GM18861 (cell line): ENCODE results near the gene GJA9.
"Not testable (repeated sequence)": the region's sequence is repeated elsewhere in the genome, so short reads cannot be mapped to it uniquely, and the experiment has no call there.

Experiments used
- ATAC-seq: cut with Tn5 transposase; IDR thresholded peaks from one replicate; pipeline ENCODE4 v1.9.1; 2021; ENCODE audit not compliant: unreplicated experiment

GJA9 gene

DNA sequence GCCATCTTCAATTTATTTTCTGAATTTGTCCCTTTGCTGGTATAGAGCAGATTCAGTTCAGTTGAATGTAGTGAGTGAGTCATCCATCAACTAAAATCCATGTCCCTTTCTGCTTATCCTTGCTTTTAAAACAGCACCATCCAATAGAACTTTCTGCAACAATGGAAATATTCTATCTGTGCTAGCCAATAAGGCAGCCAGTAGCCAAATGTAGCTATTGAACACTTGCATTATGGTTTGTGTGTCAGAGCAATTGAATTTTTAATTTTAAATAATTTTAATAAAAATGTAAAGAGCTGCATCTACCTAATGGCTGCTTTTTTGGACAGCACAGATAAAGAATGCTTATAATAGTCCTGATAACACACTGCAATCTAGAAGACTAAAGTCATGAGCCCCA lies at the start of gene GJA9:
Gene GJA9, minus strand, starts transcription at position 101 of the 400 bp plus-strand sequence. CDS start 5,489 bp downstream, outside the sequence.
- ATAC-seq, result no peak

DNA sequence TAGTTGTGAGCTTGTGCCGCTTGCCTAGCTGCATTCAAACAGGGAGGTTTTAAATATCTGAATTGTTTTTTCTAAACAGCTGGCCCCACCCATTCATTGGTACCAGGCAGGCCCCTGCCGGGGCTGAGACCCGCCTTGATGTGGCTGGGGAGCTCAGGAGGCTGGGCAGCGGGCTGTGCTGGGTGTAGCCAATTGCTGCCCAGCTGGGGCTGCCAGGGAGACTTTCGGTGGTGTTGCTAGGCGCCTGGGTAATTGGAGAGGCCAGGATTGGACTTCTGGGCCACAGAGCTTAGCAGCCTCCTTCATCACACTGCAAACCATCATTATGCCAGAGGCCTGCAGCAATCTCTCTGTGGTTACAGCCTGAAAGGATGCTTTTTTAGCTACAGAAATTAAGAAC lies 48.1 kb upstream of the GJA9 start:
- no peak for ATAC-seq

DNA sequence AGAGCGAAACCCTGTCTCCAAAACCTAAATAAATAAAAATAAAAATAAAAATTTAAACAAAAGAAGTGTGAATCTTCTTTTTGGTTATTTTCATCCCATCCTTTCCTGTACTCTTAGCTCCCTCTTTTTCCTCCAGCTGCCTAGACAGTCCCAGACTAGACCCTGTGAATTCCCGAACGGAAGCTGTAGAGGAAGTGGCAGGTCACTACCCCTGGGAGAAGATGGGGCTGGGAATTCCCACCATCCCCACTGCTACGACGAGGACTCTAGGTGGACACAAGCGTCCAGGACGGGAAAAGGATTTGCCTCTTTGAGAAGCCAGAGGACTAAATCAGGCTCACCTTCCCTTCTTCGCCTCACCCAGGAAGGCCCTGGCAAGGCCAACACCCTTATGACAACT lies 47.7 kb upstream of the GJA9 start:
- no peak for ATAC-seq

DNA sequence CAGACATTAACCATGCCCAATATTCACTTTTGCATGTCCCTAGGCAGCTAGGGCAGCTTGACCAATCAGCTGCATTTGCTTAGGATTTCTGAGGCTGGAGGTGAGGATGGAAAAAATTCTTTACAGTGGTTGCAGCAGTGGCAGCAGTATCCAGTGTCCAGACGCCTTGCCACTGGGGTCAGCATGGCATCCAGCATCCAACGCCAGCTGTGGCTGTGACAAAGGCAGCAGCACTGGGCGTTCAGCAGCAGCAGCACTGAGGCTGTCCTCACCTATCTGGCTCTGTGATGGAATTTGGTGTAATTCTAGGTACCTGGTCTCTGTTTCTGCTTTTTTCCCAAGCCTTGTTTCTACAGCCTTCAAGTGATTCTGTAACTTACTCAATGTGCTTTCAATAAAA lies 44.7 kb upstream of the GJA9 start:
- ATAC-seq, result no peak

DNA sequence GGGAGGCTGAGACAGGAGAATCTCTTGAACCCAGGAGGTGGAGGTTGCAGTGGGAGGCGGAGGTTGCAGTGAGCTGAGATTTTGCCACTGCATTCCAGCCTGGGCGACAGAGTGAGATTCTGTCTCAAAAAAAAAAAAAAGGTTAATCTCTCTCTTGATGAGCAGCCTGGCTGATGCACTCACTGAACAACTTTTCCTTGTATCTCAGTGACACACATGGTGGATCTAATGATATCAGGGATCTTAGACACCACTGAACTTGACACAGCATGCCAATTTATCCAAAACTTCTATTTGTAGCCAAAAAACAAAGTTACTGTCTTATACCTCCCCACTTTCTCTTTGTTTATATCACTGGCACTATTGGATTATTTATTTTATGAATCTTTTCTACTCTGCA lies 44.0 kb upstream of the GJA9 start:
- ATAC-seq, result no peak

DNA sequence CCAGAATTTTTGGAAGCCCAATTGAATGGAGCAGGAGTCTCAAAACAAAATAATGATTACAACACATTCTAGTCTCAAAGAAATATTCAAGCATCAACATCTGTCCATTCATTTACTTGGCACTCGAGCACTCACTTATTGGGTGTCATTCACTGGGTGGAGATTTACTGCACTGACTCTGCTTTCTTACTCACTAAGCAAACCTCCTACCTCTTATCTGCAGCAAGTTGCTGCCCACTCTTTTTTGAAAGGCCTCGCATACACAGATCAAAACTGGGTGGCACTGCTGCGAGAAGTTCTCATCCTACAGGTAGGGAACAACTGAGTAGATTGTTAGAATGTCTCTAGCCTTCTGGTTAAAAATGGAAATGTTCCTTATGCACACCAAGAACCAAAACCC lies 42.2 kb upstream of the GJA9 start:
- ATAC-seq, result no peak

DNA sequence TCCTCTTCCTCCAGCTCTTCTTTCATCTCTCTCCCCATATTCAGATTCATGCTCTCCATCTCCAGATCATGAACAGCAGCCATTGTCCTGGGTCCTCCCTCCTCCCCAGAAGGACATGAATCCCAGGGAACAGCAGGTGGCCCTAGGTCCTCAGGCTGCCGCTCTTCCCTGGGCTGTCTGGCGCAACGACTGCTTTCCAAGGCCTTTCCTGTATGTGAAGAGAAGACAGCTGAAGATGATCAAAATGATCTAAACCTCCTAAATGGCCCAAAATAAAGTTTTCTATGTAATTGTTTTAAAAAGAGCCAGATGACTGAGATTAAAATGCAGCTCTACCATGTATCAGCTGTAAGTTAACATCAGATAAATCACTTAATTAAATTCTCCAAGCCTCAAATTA lies 37.7 kb upstream of the GJA9 start:
- no peak for ATAC-seq

DNA sequence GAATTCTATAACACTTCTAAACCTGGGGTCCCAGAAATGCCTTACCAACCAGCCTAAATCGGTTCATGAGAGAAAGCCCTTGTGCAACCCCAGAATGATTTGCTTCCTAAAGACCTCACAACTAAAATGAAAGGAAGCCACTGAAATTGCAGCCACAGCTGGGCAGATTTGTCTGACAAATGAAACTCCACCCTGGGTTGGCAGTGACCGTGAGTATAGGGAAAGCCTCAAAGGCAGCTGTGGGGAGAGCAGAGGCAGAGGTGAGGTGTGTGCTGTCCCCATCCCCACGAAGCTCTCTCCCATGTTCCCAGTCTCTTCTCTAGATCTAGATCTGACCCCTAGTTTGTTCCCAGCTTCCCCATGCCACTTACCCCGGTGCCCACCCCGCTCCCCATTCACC lies 37.2 kb upstream of the GJA9 start:
- ATAC-seq, result no peak

DNA sequence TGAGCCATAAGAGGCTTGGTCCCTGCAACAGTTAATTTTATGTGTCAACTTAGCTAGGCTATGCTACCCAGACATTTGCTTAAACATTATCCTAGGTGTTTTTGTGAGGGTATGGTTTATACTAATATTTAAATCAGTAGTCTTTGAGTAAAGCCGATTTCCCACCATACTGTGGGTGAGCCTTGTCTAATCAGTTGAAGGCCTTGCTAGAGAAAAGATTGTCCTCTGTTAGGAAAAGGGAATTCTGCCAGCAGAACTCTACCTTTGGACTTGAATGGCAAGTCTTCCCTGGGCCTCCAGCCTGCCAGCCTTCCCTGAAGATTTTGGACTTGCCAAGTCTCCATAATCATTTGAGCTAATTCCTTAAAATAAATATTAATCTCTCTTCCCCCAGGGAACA lies 36.4 kb upstream of the GJA9 start:
- ATAC-seq, result no peak

DNA sequence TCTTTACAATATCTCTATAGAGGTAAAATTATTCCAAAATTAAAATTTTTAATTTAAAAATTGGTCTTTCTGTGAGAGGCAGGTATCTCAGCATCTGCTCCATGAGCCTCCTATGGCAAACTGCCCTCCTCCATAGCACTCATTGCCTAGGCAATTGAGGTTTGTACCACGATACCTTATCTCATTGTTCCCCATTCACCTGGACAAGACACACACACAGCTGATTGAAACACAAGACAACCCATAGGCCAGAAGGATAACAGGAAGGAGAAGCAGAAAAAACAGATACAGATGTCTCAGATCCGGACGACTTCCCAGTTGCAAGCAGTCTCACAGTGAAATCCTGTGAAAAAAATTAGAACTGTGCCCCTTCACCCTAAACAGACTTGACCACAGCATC lies 36.0 kb upstream of the GJA9 start:
- ATAC-seq, result no peak

DNA sequence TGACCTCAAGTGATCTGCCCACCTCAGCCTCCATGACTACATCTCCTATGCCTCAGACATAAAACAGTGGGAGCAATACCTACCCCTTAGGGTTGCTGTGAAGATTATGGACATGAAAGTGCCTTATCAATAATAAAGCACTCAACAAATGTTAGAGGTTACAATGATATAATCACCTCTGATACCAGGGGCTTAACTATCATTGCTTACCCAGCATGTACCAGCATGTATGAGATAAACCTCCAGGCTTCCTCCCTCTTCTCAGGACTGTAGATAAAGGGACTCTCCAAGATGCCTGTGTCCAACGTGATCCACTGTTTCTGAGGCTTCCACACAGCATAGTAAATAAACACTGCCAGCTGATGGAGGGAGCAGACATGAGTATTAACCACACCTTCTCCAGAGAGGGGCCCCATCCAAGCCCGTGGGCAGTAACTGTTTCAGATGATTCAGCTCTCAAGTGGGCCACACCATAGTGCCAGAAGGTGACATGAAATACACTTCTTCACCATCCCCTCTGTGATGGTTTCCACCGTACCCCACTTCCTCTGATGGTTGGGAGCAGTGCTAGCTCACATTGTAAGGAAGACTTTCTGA lies 34.1 kb upstream of the GJA9 start:
- no peak for ATAC-seq

DNA sequence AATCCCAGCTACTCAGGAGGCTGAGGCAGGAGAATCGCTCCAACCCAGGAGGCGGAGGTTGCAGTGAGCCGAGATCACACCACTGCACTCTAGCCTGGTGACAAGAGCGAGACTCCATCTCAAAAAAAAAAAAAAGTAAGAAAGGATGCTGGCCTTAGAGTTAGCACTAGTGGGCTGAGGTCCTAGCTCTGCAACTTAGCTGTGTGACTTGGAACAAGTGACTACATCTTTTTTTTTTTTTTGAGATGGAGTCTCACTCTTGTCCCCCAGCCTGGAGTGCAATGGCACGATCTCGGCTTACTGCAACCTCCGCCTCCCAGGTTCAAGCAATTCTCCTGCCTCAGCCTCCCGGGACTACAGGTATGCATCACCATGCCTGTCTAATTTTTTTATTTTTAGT lies 33.5 kb upstream of the GJA9 start:
- not testable (repeated sequence) for ATAC-seq

DNA sequence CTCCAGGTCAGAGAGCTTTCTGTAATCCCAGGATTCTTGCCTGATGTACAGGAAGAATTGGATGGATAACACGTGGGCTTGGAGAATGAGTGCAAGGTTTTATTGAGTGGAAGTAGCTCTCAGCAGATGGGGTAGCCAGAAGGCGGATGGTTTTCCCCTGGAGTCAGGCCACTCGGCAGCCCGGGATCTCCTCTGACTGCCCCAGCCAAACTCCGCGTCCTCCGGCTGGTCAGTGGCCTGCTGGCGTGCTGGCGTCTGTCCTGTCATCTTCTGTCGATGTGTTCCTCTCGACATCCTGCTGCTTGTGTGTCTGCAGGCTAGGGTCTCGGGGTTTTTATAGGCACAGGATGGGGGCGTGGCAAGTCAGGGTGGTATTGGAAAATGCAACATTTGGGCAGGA lies 27.4 kb upstream of the GJA9 start:
- ATAC-seq, result no peak

DNA sequence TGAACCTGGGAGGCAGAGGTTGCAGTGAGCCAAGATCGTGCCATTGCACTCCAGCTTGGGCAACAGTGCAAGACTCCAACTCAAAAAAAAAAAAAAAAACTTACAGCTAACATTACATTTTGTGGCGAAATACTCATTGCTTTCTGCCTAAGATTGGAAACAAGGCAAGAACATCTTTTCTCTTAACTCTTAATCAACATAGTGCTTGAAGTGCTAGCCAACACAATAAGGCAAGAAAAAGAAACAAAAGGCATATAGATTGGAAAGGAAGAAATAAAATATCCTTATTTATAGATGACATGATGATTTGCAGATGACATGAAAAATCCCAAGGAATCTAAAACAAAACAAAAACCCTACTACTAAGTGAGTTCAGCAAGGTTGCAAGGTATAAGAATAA lies 24.6 kb upstream of the GJA9 start:
- ATAC-seq, result no peak

DNA sequence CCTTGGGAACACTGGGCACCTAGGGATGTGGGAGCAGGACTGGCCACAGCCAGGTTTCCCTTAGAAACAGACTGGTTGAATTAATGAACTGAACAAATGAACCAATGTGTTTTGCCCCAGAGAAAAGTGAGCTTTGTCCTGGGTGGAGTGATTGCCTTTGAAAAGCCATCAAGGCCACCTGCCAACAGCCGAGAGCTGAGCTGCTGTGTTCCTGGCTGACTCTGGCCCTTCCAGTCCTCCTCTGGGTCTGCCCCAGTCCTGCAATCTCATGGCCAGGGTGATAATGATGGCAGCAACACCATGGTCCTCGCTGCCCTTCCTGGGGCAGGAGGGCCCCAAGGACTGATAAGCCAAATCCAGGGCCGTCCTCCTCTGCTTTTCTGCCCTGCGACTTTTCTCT lies 18.2 kb upstream of the GJA9 start:
- no peak for ATAC-seq

DNA sequence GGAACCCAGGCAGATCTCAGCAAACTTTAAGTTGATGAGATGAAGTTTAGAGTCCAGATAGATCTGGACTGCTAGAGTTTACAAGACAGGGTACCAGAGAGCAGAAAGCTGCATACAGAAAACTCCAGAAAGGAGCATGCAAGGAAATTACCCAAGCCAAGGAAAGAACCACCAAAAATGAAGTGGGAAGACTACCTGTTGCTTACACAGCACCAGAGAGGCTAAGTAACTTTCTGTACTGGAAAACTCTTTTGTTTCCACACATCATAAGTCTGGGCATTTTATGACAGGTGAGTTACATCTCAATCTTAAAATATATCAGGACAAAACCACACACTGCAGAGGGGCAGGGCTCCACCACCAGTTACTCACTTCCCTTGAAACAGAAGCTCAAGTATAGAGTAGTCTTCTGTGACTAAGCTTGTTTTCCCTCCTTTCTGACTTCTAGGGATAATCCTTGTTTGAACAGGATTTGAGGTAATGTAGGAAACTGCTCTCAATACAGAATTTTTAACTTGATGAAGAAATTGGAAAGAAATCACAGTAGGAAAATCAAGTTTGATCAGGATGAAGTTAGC lies 17.4 kb upstream of the GJA9 start:
- ATAC-seq, result no peak

DNA sequence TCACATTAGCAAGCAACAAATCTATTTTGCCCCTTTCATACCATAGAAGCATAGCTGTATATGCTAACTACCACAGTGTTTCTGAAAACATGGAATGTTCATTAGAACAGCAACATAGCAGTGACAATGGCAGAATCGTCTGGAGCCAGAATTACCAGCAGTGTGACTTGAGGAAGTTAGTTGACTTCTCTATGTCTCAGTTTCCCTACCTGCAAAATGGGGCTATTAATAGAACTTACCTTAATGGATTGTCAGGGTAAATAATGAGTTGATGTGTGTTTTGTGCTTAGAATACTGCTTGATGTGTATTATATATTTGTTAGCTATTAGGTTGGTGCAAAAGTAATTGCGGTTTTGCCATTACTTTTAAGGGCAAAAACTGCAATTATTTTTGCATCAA lies 14.8 kb upstream of the GJA9 start:
- ATAC-seq, result no peak

DNA sequence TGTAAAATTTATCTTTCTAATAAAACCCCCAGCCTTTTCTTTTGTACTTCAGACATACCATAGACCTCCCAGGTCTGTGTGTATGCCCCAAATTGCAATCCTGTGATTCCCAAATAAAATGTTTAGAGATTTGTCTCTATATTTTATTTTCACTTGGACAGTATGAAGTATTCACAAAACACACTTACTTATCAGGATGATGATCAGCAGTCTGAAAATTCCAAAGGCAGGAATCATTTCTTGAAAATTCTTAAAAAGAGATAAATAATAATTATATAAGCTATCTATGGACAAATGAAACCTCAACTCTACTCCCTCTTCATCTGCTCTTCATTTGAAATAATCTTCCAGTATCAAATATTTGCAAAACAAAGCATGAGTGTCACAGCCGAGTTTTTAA lies 11.6 kb upstream of the GJA9 start:
- no peak for ATAC-seq

DNA sequence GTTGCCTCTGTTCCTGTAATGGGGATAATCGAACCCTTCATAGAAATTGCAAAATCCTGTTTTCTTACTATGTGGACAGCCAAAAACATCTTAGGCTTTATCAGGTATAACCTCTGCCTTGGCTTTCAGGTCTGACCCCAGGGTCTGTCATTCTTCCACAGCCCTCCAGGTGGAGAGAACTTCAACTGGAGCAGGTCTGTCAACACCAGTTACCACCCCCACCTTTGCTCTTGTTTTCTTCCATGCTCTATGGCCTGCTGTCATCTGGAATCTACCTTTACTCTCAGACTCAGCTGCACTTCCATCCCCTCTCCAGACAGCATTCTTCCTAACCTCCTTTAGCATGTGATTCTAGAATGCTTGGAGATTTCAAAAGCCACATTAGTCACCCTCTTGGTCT lies 10.4 kb upstream of the GJA9 start:
- no peak for ATAC-seq

DNA sequence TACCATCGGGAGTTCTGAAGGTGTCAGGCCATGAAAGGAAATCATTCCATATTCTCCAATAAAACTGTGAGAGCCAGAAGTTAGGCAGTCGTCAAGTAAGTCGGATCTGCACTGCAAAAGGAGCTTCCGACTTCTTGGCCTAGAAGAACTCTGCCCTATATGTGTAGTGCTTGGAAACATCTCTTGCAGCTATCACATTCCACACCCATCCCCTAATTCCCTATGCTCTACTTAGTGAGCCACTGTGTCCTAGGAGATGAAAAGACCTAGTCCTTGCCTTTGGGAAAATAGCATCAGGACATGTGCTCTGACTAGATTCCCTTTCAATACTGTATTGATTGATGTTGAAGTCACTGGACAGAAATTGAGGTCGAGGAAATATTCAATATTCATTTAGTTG lies 8.2 kb upstream of the GJA9 start:
- no peak for ATAC-seq

DNA sequence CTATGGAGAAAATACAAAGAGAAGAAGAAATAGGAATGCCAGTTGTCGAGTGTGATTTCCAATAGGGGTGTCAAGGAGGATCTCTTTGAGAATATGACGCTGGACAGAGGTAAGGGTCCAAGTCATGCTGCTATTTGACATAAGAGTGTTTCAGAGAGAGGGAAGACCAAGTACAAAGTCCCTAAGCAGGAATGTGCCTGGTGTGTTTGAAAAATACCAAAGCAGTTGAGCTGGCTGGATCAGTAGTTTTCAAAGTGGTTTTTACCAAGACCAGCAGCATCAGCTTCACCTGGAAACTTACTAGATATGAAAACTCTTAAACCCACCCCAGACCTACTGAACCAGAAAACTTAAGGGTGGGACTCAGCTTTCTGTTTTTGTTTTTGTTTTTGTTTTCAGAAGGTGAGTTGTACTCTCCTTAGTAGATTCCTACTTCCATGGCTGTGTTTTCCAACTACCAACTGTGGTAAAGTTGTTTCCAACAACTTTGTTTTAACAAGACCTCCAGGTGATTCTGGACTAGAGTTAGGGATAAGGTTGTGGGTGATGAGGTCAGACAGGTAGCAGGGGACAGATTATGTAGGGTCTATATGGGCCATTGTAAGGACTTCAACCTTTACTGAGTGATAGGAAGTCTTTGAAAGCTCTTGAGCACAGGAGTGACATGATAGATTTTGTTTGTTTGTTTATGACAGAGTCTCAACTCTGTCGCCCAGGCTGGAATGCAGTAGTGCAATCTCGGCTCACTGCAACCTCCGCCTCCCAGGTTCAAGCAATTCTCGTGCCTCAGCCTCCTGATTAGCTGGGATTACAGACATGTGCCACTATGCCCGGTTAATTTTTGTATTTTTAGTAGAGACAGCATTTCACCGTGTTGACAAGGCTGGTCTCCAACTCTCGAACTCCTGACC lies 7.3 kb upstream of the GJA9 start:
- no peak for ATAC-seq

DNA sequence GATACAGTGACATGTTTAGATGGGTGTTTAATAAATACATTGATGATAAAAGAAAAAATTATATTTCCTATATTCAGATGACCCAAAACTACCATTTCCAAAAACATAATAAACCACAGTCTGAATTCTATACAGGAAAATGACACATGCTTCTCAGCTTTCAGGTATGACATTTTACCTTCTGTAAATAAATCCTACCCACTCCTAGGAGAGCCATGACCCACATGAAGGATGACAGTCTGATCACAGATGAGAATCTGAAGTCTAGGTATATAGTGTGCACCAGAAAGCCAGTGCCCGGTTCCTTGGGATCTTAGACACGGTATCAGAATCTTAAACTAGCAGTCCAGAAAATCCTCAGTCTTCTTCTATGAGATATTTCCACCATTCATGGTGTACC lies 3.7 kb upstream of the GJA9 start:
- ATAC-seq, result no peak
